ENCODE data around the gene CACNA1C.

DNA sequence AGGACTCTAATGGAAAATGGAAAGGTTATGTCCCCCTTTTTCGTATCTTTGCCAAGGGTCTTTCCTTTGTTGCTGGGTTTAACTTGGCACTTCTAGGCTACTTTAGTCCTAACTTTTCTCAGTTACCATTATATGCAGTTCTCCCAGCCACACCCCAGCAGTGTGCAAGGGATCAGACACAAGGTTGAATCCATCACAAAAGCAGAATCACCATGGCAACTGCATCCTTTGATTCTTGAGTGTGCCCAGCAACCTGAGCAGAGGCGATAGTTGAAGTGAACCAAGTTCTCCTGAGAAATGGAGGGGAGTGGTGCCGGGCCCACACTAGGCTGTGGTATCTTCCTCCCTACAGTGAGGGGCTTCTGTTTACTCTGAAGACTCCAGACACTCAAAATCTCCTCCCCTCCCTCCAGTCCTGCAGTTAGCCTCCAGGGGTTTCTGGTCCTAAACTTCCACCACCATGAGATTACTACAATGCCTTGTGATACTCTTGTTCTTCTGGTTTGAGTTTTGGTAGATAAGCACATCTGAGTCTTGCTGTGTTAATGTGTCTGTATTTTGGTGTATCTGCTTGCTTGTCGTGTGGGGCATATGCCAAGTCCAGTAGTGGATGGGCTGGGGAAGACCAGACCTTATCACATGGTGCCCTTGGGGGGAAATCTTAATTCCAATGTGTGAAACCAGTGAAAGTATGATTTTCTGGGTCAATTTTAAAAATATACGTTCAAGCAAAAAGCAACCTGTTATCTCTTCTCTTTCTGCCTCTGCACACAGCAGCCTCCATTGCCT lies 183.9 kb downstream of the CACNA1C start:
- no peak for TF ChIP-seq EZH2 (IDR thresholded peaks at IDR 0.05; ENCODE audit: low read depth)
- TF ChIP-seq, protein P1, sequence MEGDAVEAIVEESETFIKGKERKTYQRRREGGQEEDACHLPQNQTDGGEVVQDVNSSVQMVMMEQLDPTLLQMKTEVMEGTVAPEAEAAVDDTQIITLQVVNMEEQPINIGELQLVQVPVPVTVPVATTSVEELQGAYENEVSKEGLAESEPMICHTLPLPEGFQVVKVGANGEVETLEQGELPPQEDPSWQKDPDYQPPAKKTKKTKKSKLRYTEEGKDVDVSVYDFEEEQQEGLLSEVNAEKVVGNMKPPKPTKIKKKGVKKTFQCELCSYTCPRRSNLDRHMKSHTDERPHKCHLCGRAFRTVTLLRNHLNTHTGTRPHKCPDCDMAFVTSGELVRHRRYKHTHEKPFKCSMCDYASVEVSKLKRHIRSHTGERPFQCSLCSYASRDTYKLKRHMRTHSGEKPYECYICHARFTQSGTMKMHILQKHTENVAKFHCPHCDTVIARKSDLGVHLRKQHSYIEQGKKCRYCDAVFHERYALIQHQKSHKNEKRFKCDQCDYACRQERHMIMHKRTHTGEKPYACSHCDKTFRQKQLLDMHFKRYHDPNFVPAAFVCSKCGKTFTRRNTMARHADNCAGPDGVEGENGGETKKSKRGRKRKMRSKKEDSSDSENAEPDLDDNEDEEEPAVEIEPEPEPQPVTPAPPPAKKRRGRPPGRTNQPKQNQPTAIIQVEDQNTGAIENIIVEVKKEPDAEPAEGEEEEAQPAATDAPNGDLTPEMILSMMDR (conservative IDR thresholded peaks at IDR 0.05) = no peak

Data from PC-9 (cell line).